Omental fat pad (tissue), 4 donors: ENCODE results near the gene TNRC18. TPM values are rescaled to one million over a fixed set of nuclear protein-coding genes. Genes with fewer than 3 reads are reported as not detected.

Source experiments
- ATAC-seq: fragments of 150-250 bp; one replicate; pipeline ENCODE4 v1.9.1; 2016; ENCODE audit warnings: mild to moderate bottlenecking, moderate library complexity; ENCODE audit not compliant: low FRiP score
- DNase-seq: peaks from one replicate; pipeline ENCODE4 v3.0.0-alpha.2; 2019; ENCODE audit warnings: low spot score
- total RNA-seq, 4 donors: library from RNA; depleted of rRNA; stranded (reverse); fragments of >200 nt; gene quantifications; one replicate each; pipeline ENCODE4 v1.1.0, GENCODE V29; 2016
- TF ChIP-seq, protein P1 (sequence below), 3 donors: fragments of 450-650 bp; IDR thresholded peaks; one replicate each; pipeline ENCODE4 v1.5.1; 2016 to 2017; ENCODE audit warnings: antibody characterized with exemption in 3 of 3, mild to moderate bottlenecking in 3 of 3, moderate library complexity in 2 of 3

TNRC18 gene
- total RNA-seq, 4 donors from 2014 or later, result 26.0 to 62.4 (median 29.4) TPM

DNA sequence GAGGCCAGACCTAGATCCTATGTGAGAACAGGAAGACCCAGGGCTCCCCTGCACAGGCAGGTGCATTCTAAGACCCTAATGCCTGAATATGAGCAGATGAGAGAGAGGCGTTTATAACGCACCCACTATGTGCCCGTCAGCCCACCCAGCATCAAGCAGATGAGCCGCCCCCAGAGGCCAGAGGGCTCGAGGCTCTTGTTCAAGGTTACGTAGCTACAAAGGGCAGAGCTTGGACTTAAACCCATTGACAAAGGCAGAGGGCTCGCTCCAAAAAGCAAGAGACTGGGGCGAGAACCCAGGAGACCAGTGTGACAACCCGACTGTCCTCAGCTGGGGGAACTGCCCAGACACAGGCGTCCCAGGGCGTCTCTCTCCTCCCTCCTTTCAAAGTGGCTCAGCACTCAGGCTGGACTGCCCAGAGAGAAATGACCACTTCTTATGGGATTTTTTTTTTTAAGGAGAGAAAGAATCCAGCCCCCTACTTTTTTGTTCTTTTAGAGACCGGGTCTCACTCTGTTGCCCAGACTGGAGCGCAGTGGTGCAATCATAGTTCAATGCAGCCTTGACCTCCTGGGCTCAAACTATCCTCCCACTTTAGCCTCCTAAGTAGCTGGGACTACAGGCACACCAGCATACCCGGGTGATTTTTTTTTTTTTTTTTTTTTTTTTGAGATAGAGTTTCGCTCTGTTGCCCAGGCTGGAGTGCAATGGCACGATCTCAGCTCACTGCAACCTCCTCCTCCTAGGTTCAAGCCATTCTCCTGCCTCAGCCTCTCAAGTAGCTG lies 40.1 kb downstream of the TNRC18 start:
- no peak for DNase-seq
- no peak for ATAC-seq
- TF ChIP-seq, protein P1, sequence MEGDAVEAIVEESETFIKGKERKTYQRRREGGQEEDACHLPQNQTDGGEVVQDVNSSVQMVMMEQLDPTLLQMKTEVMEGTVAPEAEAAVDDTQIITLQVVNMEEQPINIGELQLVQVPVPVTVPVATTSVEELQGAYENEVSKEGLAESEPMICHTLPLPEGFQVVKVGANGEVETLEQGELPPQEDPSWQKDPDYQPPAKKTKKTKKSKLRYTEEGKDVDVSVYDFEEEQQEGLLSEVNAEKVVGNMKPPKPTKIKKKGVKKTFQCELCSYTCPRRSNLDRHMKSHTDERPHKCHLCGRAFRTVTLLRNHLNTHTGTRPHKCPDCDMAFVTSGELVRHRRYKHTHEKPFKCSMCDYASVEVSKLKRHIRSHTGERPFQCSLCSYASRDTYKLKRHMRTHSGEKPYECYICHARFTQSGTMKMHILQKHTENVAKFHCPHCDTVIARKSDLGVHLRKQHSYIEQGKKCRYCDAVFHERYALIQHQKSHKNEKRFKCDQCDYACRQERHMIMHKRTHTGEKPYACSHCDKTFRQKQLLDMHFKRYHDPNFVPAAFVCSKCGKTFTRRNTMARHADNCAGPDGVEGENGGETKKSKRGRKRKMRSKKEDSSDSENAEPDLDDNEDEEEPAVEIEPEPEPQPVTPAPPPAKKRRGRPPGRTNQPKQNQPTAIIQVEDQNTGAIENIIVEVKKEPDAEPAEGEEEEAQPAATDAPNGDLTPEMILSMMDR (IDR thresholded peaks at IDR 0.05), result no peak

DNA sequence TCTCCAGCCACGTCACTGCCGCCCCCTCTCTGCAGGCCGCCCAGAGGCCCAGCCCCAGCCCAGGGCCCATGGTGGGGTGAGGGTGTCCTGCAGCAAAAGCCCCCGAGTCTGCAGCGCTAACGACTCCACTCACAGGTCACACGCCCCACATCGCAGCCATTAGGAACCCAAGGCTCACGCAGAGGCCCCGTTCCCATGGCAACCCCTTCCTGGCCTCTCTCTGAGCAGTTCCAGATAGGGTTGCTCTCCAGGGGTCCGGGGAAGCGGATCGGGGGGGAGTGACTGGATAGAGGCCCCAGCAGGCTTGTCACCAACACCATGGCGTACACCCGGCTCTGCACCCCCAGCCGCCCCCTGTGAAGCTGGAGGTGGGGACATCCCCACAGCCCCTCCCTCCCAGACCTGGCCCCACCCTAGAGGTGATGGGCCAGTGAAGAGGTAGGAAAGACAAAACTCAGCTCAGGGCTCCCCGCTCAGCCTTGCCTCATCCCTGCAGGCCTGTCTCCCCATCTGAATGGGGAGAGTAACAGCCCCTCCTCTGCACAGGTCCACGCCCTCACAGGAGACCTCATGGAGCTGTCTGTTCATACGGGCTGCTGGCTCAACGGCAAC lies 41.2 kb downstream of the TNRC18 start:
- no peak for ATAC-seq
- DNase-seq, result no peak
- TF ChIP-seq, protein P1 (IDR thresholded peaks at IDR 0.05), result no peak

DNA sequence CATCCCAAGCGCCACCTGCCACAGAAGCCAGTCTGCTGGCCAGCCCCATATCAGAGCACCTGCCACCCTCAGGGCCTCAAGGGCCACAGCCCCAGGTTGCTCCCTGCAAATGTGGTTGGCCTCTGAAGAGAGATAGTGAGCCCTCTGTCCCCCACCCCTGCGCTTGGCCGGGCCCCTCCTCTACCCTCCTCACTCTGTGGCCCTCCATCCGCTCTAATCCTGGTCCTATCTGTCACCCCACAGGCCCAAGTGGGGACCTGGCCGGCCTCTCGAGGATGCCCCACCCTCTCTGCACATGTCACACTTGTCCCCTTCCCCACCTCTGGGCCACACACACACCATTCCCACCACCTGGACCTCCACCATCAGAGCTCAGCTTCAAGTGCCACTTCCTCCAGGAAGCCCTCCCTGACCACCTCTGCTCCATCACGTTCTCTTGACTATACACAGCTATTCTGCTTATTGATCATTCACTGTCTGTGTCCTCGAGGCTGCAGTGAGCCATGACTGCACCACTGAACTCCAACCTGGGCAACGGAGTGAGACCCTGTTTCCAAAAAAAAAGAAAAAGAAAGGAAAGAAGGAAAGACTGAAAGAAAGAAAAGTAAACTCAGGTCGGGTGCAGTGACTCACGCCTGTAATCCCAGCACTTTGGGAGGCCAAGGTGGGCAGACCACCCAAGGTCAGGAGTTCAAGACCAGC lies 42.4 kb downstream of the TNRC18 start:
- ATAC-seq (no peak), DNase-seq (no peak)

DNA sequence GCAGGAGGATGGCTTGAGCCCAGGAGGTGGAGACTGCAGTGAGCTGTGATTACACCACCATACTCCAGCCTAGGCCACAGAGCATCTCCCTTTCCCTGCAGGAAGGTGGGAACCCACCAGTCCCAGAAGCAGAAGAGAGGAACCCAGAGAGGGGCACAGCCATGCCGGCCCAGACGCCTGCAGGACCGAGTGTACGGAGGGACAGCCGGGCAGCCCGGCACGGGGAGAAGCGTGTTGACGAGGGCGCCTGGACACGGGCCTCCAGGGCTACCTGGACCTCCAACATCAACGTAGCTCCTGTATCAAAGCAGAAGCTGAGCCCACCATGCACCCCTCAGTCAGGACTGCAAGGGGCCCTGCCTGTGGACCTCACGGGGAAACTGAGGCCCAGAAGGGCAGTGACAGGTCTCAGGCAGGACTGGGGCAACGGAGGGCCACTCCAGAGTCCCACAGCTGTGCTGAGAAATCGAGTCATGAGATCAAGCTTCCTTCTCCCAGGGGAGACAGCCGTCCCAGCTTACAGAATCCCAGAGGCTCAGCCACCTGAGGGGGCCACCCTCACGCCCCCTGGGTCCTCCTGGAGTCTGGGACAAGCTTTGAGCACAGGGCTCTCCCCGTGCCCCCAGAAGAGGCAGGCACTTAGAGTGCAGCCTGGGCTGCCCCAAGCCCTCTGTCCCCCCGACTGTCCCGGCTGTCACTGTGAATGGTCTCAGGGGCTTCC lies 43.1 kb downstream of the TNRC18 start:
- TF ChIP-seq, protein P1 (IDR thresholded peaks at IDR 0.05), result no peak
- ATAC-seq (no peak), DNase-seq (no peak)

More for the DNA sequence above, 42.4 kb downstream of the TNRC18 start:
- TF ChIP-seq, protein P1 (IDR thresholded peaks at IDR 0.05), result no peak

DNA sequence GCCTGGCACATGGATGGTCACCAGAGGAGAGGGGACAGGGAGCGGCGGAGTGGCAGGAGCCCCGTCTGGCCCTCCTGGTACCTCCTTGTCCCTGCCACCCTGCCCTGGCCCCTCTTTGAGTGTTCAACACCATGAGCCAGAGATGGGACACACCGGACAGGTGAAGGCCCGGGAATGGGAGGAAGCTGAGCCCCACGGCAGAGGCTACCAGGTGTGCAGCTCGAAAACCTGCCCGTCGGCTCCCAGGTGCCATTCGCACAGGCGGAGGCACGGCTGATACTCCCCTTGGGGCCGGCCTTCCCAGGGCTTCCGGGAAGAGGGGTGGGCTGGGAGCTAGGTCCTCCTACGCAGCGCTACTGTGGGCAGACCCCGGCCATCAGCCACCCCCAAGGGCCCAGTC lies 44.1 kb downstream of the TNRC18 start:
- DNase-seq, result no peak
- no peak for ATAC-seq
- TF ChIP-seq, protein P1 (IDR thresholded peaks at IDR 0.05), result no peak

DNA sequence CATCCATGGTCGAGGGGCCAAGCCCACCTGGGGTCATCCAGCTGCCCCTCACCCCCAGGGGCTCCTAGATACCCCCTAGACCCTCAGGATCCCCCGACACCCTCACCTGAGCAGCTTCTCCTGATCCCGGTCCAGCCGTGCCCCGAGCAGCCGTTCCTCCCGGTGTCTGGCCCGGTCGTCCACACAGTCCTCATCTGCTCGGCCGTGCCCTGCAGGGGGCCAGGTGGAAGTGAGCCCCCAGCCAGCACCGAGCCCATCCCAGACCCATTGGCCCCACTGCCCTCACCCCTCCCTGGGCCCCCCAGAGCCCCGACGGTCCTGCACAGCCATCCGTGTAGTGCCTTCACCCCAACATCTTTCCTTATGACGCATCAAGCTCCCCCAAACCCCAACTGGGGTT lies 45.8 kb downstream of the TNRC18 start:
- TF ChIP-seq, protein P1 (IDR thresholded peaks at IDR 0.05), result no peak
- DNase-seq, result no peak
- ATAC-seq, result no peak
